ENCODE results near the gene GABBR2.

Gene GABBR2

GRCh38 chr9:98570055-98570454 is 138.7 kb downstream of the GABBR2 start:
- no peak for DNase-seq (ENCODE audit: low spot score)

GRCh38 chr9:98569491-98569890 is 139.2 kb downstream of the GABBR2 start:
- no peak for DNase-seq (ENCODE audit: low spot score)

DNA sequence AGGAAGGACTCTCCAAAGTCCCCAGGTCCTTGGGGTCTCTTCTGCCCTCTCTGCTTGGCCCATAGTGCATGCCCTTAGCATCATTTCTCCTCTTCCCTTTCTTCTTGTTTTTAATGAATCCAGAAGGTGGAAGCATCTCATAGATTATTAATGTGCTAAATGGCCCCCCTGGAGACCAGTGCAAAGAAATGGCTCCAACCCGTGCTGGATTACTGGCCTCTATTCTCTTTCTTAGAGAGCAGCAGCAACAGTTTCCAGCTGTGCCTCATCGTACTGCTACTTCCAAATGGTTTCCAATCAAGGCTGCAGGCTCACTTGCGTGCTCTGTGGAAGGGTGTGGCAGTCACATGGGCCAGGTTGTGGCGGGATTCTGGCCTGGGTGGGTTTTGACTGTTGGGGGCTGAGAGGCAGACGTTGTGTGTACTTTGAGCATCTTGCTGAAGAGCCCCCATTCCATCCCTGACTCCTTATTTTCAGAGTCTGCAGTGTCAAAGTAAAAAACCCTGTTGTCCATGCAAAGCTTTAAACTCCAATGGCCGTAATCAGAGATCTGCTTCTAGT is 139.7 kb downstream of the GABBR2 start:
- DNase-seq (ENCODE audit: low spot score): no peak

DNA sequence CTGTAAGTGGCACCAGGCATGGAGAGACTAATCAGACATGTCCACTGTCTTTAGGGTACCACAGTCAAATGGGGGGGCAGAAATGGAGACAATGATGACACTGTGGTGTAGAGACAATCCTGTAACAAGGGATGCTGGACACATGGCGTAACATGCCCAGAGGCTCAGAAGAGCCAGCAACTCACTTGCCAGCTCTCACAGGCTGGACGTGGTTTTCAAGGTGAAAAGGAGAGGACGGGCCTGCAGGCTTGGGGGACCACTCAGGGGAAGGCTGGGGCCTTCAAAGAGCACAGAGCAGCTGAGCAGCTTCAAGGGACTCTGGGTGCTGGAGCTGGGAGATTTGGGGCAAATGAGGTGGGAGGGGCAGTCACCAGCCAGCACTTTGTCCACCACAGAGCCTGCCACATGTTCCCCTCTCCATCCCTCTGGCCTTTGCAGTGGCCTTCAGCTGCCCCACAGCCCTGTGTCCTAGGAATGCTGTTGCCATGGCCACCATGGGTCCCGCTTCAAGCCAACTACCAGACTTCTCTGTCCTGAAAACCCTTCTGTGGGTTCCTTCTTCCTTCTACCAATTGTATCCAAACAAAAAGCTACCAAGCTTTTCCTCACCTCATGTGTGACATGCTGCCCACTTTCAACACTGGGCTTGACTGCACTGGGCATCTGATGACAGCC is 140.4 kb downstream of the GABBR2 start:
- DNase-seq (ENCODE audit: low spot score): no peak

DNA sequence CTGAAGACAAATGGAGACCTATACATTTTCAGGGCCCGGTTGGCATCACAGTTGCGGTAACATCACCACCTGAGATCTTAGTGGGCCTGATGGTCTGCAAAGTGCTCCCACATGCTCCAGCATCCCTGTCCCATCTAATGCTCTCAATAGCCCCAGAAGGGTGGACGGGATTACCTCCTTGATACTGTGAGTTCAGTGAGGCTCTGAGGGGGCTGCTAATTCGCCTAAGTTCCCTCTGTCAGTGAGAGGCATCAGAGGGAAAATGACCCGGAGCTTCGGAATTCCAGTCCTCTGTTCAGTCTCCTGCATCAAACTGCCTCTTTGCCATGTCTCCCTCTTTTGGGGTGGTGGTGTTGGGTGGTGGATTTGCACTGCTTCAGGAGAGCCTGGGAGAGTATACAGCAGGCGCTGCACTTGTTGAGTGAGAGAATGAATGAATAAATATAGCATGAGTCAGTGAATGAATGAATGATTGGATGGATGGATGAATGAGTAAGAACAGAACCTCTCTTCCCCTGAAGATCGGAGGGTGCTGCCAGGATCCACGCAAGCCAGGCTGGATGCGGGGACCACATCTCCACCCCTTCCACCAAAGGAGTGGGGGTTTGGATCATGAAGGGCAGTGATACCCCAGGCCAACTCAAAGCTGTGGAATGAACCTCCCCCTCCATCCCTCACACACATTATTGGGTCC is 141.0 kb downstream of the GABBR2 start:
- DNase-seq (ENCODE audit: low spot score): no peak

DNA sequence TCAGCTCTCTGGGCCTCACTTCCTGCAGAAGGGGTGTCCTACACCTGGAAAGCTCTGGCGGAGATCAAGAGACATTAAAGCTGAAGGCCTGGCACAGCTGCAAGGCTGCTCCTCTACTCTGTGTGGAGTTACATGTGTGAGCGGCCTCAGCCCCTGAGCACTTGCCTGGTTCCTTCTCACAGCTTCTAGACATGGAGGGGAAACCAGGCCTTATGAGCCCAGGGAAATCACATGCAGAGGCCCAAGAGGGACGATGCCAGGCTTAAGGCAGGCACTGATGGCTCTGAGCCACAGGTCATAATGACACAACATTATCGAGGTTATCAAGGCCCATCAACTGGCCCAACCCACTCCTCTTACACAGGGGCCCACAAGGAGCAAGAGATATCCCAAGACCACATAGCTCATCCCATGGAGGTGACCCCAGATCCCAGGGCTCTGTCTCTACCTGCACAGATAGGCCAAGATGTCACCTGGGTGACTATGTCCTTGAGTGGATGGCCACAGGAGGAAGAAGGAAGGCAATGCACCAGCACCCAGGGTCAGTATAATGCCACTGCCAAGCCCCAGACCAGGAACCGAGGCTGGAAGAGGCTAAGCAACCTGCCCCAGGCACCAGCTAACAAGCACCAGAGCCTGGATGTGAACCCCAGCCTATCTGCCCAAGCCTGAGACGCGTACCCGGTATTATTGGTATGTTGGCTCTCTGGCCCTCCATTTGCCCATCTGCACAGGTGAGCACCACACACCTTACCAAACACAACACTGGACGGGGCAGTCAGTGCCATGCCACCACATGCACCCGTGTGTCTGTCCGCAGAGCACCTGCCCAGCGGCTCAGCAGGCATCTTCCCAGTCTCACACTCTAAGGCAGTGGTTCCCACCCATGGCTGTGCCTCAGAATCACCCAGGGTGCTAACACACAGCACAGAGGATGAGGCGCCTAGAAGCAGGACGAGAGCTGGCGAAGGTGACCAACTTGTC is 143.3 kb downstream of the GABBR2 start:
- no peak for DNase-seq (ENCODE audit: low spot score)

DNA sequence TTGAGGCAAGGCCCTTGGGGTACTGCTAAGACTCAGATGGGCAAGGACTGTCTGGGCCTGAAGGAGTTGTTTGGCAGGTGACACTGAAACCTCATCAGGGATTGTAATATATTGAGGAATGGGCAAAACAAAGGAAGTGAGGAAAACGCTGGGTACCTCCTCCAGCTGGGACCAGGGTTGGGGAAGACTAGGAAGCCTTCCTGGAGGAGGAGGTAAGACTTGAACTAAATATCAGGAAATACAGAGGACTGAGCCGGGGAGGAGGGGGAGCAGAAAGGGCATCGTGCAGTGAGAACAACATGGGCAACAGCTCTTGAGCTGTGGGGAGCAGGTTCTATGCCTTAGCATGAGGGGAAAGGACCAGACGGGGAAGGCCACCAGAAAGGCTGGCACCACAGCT is 144.0 kb downstream of the GABBR2 start:
- DNase-seq (ENCODE audit: low spot score): no peak

DNA sequence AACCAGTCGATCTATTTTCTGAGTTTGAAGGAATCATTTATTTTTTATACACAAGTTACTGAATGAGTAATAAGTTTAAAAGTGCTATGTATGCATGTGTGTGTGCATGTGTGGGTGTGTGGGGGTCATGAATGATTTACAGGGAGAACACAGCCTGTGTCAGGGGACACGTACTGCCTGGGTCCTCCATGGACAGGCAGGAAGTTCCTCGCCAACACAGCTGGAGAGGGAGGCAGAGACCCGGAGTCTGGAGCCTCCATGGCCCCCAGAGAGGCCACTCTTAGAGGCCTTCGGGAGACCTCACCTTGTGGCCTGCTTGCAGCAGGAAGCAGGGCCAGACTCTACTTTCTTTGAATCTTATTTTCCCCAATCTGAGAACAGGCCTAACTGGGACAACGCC is 144.7 kb downstream of the GABBR2 start:
- DNase-seq (ENCODE audit: low spot score): no peak

DNA sequence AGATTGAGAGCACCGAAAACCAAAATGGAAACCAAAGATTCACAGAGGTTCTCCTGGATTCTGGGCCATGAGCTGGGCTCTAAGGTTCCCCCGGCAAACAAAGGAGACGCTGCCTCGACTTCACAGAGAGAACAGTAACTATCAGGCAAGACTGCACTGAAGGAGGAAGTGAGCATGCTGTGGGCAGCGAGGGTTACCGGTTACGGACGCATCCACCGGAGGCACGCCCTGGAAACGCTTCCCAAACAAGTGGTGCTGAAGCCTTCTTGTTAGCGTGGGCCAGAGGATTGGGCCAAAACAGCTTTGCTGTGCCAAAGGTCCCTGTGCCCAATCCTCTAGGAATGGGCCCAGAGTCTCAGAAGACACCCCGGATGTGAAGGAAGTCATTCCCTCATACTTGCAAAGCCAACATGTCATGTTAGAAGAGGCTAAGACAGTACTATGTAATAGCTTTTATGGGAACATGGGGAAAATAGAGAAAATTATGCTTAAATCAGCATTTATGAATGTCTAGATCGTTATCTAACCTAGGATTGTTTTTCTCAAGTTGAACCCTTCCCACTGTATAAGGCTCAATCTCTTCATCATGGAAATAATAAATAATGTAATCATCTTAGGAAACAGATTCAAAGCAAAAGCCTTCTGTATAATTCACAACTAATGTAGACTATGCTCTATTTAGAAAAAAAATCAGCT is 145.4 kb downstream of the GABBR2 start:
- no peak for DNase-seq (ENCODE audit: low spot score)

DNA sequence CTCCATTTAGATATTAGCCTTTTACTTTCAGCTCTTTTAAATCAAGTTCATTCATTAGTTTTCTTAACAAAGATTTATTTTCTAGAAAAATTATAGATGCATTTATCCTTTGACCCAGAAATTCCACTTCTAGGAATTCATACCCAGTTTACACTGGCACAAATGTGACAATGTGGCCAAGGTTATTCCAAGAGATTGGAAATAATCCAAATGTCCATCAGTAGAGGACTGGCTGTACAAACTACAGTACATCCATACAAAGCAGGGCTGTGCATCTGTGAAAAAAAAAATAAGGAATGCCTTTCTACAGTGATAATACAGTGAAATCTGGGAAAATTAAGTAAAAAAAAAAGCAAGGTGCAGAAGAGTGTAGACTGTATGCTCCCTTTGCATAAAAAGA is 149.2 kb downstream of the GABBR2 start:
- DNase-seq (ENCODE audit: low spot score): no peak

GRCh38 chr9:98558575-98558974 is 150.2 kb downstream of the GABBR2 start:
- DNase-seq (ENCODE audit: low spot score): no peak

GRCh38 chr9:98556511-98556910 is 152.2 kb downstream of the GABBR2 start:
- no peak for DNase-seq (ENCODE audit: low spot score)

DNA sequence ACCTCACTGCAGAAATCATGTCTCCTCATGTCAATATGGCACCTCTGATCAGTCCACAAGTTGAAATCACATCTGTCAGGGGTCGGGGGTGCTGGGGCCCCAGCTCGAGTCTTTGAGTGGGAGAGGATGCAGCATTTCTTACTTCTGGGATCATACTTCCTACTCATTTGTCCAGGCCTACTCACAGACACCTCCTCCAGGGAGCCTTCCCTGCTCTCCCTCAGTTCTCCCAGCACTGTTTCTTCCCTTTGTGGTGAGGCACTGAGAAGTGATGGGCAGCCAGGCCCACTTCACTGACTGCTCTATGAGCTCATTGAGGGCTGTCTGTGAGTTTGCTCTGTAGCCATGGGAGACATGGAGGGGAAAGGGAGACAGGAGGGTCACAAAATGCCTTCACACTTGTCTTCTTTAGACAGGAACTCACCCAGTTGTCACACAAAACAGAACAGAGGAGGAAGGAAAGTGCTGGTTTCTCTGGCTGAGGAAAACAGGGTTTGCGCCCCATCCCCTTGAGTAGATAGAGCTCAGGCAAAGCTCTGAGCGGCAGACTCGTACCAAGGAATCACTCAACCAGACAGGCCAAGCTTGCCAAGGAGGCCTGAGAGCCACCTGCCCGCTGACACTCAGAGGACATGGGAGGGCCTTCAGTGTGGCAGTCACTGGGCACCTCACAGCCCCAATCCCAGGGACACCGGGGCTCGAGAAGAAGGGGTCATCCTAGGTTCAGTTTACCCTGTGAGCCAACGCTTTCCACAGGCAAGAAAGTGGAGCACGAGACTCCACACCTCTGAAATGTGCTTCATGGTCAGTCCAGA is 152.9 kb downstream of the GABBR2 start:
- no peak for DNase-seq (ENCODE audit: low spot score)

GRCh38 chr9:98554752-98555151 is 154.0 kb downstream of the GABBR2 start:
- DNase-seq (ENCODE audit: low spot score): no peak

DNA sequence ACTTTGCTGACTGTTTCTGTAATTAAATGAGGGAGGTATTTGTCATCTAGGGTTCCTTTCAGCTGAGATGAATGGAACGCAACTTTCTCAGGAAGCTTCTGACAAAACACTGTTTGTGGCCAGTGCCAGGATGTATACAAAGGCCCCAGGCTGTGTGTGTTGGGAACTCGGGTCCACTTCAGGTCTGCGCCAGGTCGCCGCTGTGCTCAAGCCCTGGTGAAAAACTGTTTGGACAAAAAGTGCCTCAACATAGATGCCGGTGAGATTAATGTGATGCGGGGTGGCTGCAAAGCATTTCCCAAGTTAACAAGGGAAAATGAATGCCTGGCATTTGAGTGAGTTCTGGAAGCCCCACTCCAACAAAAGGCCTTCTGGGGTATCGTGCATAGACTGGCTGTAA is 156.4 kb downstream of the GABBR2 start:
- DNase-seq (ENCODE audit: low spot score): no peak

DNA sequence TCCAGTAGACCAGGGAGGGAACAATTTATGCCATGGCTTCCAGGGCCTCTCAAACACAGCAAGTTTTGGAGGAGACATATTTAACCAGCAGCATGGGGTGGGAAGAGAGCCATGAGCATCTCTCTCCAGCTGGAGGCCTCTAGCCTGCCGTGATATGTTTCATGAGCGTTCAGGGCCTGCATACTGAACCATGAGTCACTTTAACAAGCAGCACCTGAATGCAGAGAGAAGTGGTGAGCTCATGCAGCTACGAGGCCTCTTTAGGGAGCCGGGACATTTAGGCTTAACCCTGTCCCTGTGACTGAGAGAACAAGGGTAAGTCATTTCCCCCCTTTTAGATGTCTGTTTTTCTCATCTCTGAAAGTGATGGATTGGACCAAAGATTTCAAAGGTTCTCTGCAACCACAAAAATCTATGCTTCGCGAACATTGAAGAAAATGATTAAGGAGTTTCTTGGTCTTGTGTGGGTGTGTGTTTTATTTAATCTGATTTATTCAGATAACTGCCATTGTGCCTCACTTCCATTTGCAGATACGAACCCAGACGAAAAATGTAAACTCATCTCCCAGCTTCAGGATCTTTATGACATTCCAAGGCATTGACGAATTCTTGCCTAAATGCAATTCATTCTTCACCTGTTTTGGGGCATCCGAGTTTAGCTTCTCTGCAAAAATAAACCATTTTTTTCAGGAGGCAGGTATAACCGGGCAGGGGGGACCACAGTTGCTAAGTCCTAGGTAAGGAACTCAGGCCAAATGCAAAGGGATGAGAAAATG is 157.0 kb downstream of the GABBR2 start:
- peak; percentile 52 for DNase-seq (ENCODE audit: low spot score)

GRCh38 chr9:98550206-98550820 is 158.4 kb downstream of the GABBR2 start:
- no peak for DNase-seq (ENCODE audit: low spot score)

DNA sequence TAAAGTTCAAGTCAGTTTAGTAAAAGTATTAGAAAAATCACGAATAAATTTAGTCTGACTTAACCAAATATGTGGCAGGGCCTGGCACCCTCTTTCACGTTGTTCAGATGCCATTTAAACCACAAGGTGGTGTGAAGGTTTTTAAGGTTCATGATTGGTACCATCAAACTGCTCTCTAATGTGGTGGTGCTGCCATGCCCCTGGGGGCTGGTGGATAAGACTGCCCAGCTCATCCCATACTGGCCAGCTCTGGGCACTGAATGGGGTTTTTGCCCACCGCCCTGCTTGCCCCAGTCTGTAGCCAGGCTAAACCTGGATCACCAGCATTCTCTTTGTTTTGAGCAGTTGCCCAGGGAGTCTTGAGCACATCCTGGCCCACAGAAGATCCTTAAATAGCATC is 159.3 kb downstream of the GABBR2 start:
- no peak for DNase-seq (ENCODE audit: low spot score)

DNA sequence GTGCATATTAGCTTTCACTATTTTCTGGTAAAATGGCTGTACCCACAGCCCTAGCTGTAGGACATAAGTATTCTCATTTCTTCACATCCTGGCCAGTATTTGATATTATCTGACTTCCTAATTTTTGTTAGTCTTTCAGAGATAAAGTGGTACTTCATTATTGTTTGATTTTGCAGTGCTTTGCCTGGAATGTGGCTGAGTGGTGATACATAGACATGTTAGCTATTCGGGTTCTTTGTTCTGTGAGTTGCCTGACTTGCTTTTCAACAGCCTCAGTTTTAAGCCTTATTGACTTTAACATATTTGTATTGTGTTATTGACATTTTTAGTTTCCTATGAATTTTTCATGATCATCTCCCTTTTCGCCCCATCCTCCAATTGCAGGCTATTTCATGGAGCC is 161.1 kb downstream of the GABBR2 start:
- DNase-seq (ENCODE audit: low spot score): no peak

GRCh38 chr9:98545021-98545420 is 163.7 kb downstream of the GABBR2 start:
- DNase-seq (ENCODE audit: low spot score): no peak
